IMR-90 (cell line): ENCODE measurements around the gene SULT1B1. TPM values are rescaled to one million over a fixed set of nuclear protein-coding genes. Genes with fewer than 3 reads are reported as not detected.
A peak's percentile ranks its signal among the peaks of the same experiment; 100 is the strongest.

Experiments used
- ATAC-seq: fragments of 200-7000 bp; cut with Tn5 transposase; 2 replicates; pipeline ENCODE4 v1.9.1; 2020; ENCODE audit warnings: low read depth, mild to moderate bottlenecking, moderate library complexity
- BruUV-seq: library from RNA; stranded (reverse); fragments of 400-500 nt; replicated peaks from 2 replicates; lab custom pipeline; 2021; lab: Mats Ljungman, UMichigan
- CTCF ChIA-PET: fragments of 300-600 bp; formaldehyde crosslinking; extraction: SDS; loops from one replicate; lab custom pipeline; 2021; ENCODE audit warnings: antibody characterized with exemption; lab: Yijun Ruan, JAX
- POLR2A ChIA-PET: fragments of 300-600 bp; sonication (Branson Sonifier 250); formaldehyde crosslinking; loops from one replicate; lab custom pipeline; 2022; ENCODE audit warnings: antibody characterized with exemption; ENCODE audit not compliant: unreplicated experiment; lab: Charles Lee
- DNase-seq: peaks from one replicate; pipeline ENCODE4 v3.0.0; 2013
- H2AFZ ChIP-seq: replicated peaks from 2 replicates; pipeline ENCODE3; 2013; ENCODE audit warnings: low read length, mild to moderate bottlenecking; ENCODE audit not compliant: poor library complexity
- H2AK5ac ChIP-seq: 2 replicates; pipeline ENCODE4 v1.6.1; 2013; ENCODE audit warnings: low read depth, low read length, inconsistent platforms
- H2AK9ac ChIP-seq: replicated peaks from 2 replicates; pipeline ENCODE3; 2013; ENCODE audit warnings: mild to moderate bottlenecking, low read depth, low read length, moderate library complexity; ENCODE audit not compliant: poor library complexity
- H2BK120ac ChIP-seq: 2 replicates; pipeline ENCODE4 v1.6.1; 2013; ENCODE audit warnings: low read depth, low read length, inconsistent platforms
- H2BK15ac ChIP-seq: 3 replicates; pipeline ENCODE4 v1.6.1; 2013; ENCODE audit warnings: low read depth, low read length, inconsistent platforms
- H2BK20ac ChIP-seq: 2 replicates; pipeline ENCODE4 v1.6.1; 2013; ENCODE audit warnings: low read depth, mild to moderate bottlenecking, inconsistent platforms, low read length, moderate library complexity
- H2BK5ac ChIP-seq: 2 replicates; pipeline ENCODE4 v1.6.1; 2013; ENCODE audit warnings: mild to moderate bottlenecking, low read depth, low read length, inconsistent platforms; ENCODE audit not compliant: poor library complexity, severe bottlenecking
- H3K14ac ChIP-seq: replicated peaks from 2 replicates; pipeline ENCODE4 v1.6.1; 2013; ENCODE audit warnings: low read depth, low read length, inconsistent platforms
- H3K18ac ChIP-seq: 2 replicates; pipeline ENCODE4 v1.6.1; 2013; ENCODE audit warnings: low read depth, low read length, control low read depth
- H3K23ac ChIP-seq: 2 replicates; pipeline ENCODE4 v1.6.1; 2013; ENCODE audit warnings: low read depth, low read length, inconsistent platforms
- H3K27ac ChIP-seq: 2 replicates; pipeline ENCODE4 v1.5.1; 2013; ENCODE audit warnings: mild to moderate bottlenecking, control low read depth, low read length; ENCODE audit not compliant: insufficient read depth
- H3K27me3 ChIP-seq: 2 replicates; pipeline ENCODE4 v1.6.1; 2013; ENCODE audit warnings: low read length; ENCODE audit not compliant: control insufficient read depth, insufficient read depth
- H3K36me3 ChIP-seq: 2 replicates; pipeline ENCODE4 v1.6.1; 2013; ENCODE audit warnings: low read length, mixed read lengths; ENCODE audit not compliant: control insufficient read depth, insufficient read depth
- H3K4ac ChIP-seq: 2 replicates; pipeline ENCODE4 v1.6.1; 2013; ENCODE audit warnings: low read depth, low read length, inconsistent platforms
- H3K4me1 ChIP-seq: 2 replicates; pipeline ENCODE4 v1.6.1; 2013; ENCODE audit warnings: low read length, mixed read lengths; ENCODE audit not compliant: control insufficient read depth, insufficient read depth
- H3K4me2 ChIP-seq: 2 replicates; pipeline ENCODE4 v1.6.1; 2013; ENCODE audit warnings: low read depth, mild to moderate bottlenecking, control low read depth, low read length, moderate library complexity
- H3K4me3 ChIP-seq: 2 replicates; pipeline ENCODE4 v1.5.1; 2013; ENCODE audit warnings: low read depth, mild to moderate bottlenecking, control low read depth, low read length, moderate library complexity; ENCODE audit not compliant: insufficient read depth
- H3K56ac ChIP-seq: 2 replicates; pipeline ENCODE4 v1.6.1; 2013; ENCODE audit warnings: low read length, inconsistent platforms; ENCODE audit not compliant: insufficient read depth; ENCODE audit errors: extremely low read depth
- H3K79me1 ChIP-seq, 2 experiments: 2 replicates each; pipeline ENCODE4 v1.6.1; 2013; ENCODE audit warnings: low read length in 2 of 2, inconsistent platforms in 1 of 2, low read depth in 1 of 2
- H3K9ac ChIP-seq: 2 replicates; pipeline ENCODE4 v1.6.1; 2013; ENCODE audit warnings: low read depth, low read length, control low read depth
- H3K9me1 ChIP-seq: 2 replicates; pipeline ENCODE4 v1.6.1; 2013; ENCODE audit warnings: low read length, inconsistent platforms; ENCODE audit not compliant: insufficient read depth
- H3K9me3 ChIP-seq: 2 replicates; pipeline ENCODE4 v1.6.1; 2013; ENCODE audit warnings: low read length; ENCODE audit not compliant: control insufficient read depth, insufficient read depth
- H4K20me1 ChIP-seq: 2 replicates; pipeline ENCODE4 v1.6.1; 2013; ENCODE audit warnings: low read length, inconsistent platforms; ENCODE audit not compliant: insufficient read depth
- H4K5ac ChIP-seq: 2 replicates; pipeline ENCODE4 v1.6.1; 2013; ENCODE audit warnings: mild to moderate bottlenecking, low read depth, low read length, control low read depth
- H4K8ac ChIP-seq, 2 experiments: 2 replicates each; pipeline ENCODE4 v1.6.1; 2013; ENCODE audit warnings: low read depth in 2 of 2, low read length in 2 of 2, control low read depth in 1 of 2, inconsistent platforms in 1 of 2
- H4K91ac ChIP-seq: 2 replicates; pipeline ENCODE4 v1.6.1; 2013; ENCODE audit warnings: low read depth, low read length, inconsistent platforms; ENCODE audit not compliant: insufficient read depth
- CEBPB ChIP-seq: IDR thresholded peaks from 2 replicates; pipeline ENCODE4 v1.6.1; 2012; ENCODE audit warnings: low read depth, low read length, improper control_type of control experiment
- POLR2A ChIP-seq: IDR thresholded peaks from 2 replicates; pipeline ENCODE4 v1.6.1; 2012; ENCODE audit warnings: mild to moderate bottlenecking, low read depth, low read length
- WGBS, 2 experiments: methylation state at CpG; one replicate each; pipeline versions ENCODE4 v1.1.5 to v1.1.7; 2013; ENCODE audit warnings: missing lambda C conversion rate in 2 of 2; ENCODE audit not compliant: insufficient read length in 1 of 2; ENCODE audit errors: extremely low coverage in 2 of 2; 5-methylcytosine and 5-hydroxymethylcytosine counted together
- dilution Hi-C: fragments of 300-500 bp; cut with HindIII; formaldehyde crosslinking; loops from one replicate; pipeline ENCODE4 v1.14.3; 2018; ENCODE audit warnings: low sequenced_read_pairs; ENCODE audit not compliant: unreplicated experiment
- in situ Hi-C: fragments of 300-500 bp; cut with MboI; formaldehyde crosslinking; loops from 3 replicates; pipeline ENCODE4 v1.14.3; 2019; ENCODE audit warnings: low sequenced_read_pairs, inconsistent platforms, mixed read lengths
- intact Hi-C: fragments of 100-400 bp; cut with micrococcal nuclease; formaldehyde crosslinking; loops from 2 replicates; pipeline ENCODE4 v1.10.0; 2022
- polyA plus RNA-seq, 3 experiments: library from polyadenylated mRNA; depleted of rRNA; stranded (reverse); fragments of >200 nt; gene quantifications; 2 replicates each; pipeline ENCODE4 v1.2.3, GENCODE V29; 2012; ENCODE audit warnings: low replicate concordance in 1 of 3
- total RNA-seq: library from RNA; depleted of rRNA; stranded (reverse); fragments of >200 nt; gene quantifications from 2 replicates; pipeline ENCODE4 v1.2.3, GENCODE V29; 2012

Gene SULT1B1
- total and polyA plus RNA-seq, 2 of the 4 experiments (the other 2 are of a cell fraction), result 0.05 to 0.18 TPM

- H3K18ac ChIP-seq, result no peak overlapping the region
- H3K4me2 ChIP-seq, result no peak overlapping the region
- CTCF ChIA-PET, result interaction anchor here (0.5 kb wide), 1 partner anchor 405 kb away, joined by 3 read pairs; no protein-coding TSS in a partner anchor
- H3K56ac ChIP-seq, result no peak overlapping the region
- no peak overlapping the region for H4K91ac ChIP-seq
- no TSS peak for BruUV-seq
- no peak overlapping the region for H4K5ac ChIP-seq
- no peak overlapping the region for H3K14ac ChIP-seq
- no peak overlapping the region for H4K8ac ChIP-seq
- H3K36me3 ChIP-seq, result no peaks in the 10 kb centered on the region
- H2BK20ac ChIP-seq, result no peak overlapping the region
- H3K27ac ChIP-seq, result no peak overlapping the region
- no peak overlapping the region for H3K23ac ChIP-seq
- H3K79me1 ChIP-seq, result no peaks in the 10 kb centered on the region
- no peak overlapping the region for H2AFZ ChIP-seq
- H3K9me1 ChIP-seq, result no peaks in the 10 kb centered on the region
- no peak overlapping the region for H3K4ac ChIP-seq
- no peaks in the 10 kb centered on the region for H3K27me3 ChIP-seq
- no peak for ATAC-seq
- H4K20me1 ChIP-seq, result no peaks in the 10 kb centered on the region
- H3K9ac ChIP-seq, result no peak overlapping the region
- no peak overlapping the region for H2AK9ac ChIP-seq
- H2BK5ac ChIP-seq, result no peak overlapping the region
- TF ChIP-seq CEBPB (peak; percentile 68), POLR2A (no peak)
- no peak overlapping the region for H2BK15ac ChIP-seq
- H3K4me1 ChIP-seq, result no peaks in the 10 kb centered on the region
- H3K4me3 ChIP-seq, result no peak overlapping the region
- POLR2A ChIA-PET, result no interaction called here
- no CpG with 5 or more reads among the region's 2 CpGs for WGBS, 2 experiments
- intact Hi-C loops (no loop called here), in situ Hi-C loops (no loop called here), dilution Hi-C loops (no loop called here)
- H2BK120ac ChIP-seq, result no peak overlapping the region
- DNase-seq, result peak; percentile 2
- H2AK5ac ChIP-seq, result no peak overlapping the region
- H3K9me3 ChIP-seq, result no peaks in the 10 kb centered on the region
These were observed 10.6 kb downstream of the SULT1B1 start for GRCh38 chr4:69749771-69750170.
